ENCODE measurements around the gene FNDC3B. TPM values are rescaled to one million over a fixed set of nuclear protein-coding genes. Genes with fewer than 3 reads are reported as not detected.

Gene FNDC3B
- total RNA-seq, 1 experiment from 2014 or later: 48.6 TPM

DNA sequence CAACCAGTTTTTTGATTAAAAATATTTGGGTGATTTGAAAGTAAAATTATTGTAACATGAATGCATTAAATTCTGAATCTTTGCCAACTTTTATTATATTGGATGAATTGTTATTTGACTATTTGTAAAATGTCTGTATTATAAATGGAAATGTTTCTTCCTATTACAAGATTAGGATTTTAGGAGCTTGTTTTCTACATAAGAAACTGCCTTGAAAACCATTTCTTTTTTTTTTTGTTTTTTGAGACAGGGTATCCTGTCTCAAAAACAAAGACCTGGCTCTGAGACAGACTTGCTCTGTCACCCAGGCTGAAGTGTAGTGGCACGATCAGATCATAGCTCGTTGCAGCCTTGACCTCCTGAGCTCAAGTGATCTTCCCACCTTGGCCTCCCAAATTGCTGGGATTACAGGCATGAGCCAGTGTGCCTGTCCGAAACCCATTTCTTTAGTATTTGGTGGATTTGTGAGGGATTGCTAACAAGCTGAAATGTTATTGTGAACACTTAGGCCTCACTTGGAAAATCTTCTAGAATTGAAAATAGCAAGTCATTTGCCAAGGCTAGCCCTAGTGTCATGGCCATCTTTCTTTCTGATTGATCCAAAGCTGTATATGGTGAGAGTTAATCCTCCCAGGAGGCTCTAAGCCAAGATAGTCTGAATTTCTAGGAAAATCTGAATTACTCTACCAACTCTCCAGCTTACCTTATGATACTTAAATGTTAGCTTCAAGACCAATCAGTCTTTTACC is 100.3 kb downstream of the FNDC3B start:
- peak overlapping the region; percentile 91 for H3K27ac ChIP-seq (ENCODE audit: low read length)
- no peak overlapping the region for H2AFZ ChIP-seq (ENCODE audit: low read length)
- peaks cover 68% of the 10 kb centered on the region for H3K79me2 ChIP-seq (ENCODE audit: low read length)
- CTCF ChIA-PET: no interaction called here
- no TSS peak for BruUV-seq (replicated peaks)
- H3F3A ChIP-seq (ENCODE audit: low read length, unreplicated experiment): peaks cover 37% of the 10 kb centered on the region
- intact Hi-C loops (cut with micrococcal nuclease): loop anchor here (2.0 to 5.0 kb wide), 4 partner anchors 63 to 332 kb away; no protein-coding TSS in a partner anchor
- H4K20me1 ChIP-seq (ENCODE audit: low read length): no peaks in the 10 kb centered on the region
- DNase-seq (no peak), ATAC-seq (no peak)
- no peaks in the 10 kb centered on the region for H3K9me2 ChIP-seq (replicated peaks; ENCODE audit: low read length)
- peak overlapping the region; percentile 61 for H3K9ac ChIP-seq (ENCODE audit: low read length)
- TF ChIP-seq, protein P1, sequence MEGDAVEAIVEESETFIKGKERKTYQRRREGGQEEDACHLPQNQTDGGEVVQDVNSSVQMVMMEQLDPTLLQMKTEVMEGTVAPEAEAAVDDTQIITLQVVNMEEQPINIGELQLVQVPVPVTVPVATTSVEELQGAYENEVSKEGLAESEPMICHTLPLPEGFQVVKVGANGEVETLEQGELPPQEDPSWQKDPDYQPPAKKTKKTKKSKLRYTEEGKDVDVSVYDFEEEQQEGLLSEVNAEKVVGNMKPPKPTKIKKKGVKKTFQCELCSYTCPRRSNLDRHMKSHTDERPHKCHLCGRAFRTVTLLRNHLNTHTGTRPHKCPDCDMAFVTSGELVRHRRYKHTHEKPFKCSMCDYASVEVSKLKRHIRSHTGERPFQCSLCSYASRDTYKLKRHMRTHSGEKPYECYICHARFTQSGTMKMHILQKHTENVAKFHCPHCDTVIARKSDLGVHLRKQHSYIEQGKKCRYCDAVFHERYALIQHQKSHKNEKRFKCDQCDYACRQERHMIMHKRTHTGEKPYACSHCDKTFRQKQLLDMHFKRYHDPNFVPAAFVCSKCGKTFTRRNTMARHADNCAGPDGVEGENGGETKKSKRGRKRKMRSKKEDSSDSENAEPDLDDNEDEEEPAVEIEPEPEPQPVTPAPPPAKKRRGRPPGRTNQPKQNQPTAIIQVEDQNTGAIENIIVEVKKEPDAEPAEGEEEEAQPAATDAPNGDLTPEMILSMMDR (conservative IDR thresholded peaks at IDR 0.05; ENCODE audit: low read depth, low read length): no peak
- POLR2A ChIA-PET (ENCODE audit: unreplicated experiment): interaction anchor here (0.6 kb wide), 1 partner anchor 351 kb away, joined by 4 read pairs; no protein-coding TSS in a partner anchor
- peaks cover 85% of the 10 kb centered on the region for H3K4me1 ChIP-seq (ENCODE audit: insufficient read depth, low read length)
- no peaks in the 10 kb centered on the region for H3K27me3 ChIP-seq (ENCODE audit: low read length)
- H3K4me2 ChIP-seq (ENCODE audit: low read length): peak overlapping the region; percentile 78
- H3K36me3 ChIP-seq (ENCODE audit: low read depth, low read length): peaks cover 12% of the 10 kb centered on the region
- 0 out of 2 replicates have a peak, but pooled peaks cover 5% of the 10 kb centered on the region for H3K9me3 ChIP-seq (ENCODE audit: low read length)
- peak overlapping the region; percentile 33; the same call in 1 of the 2 replicates for H3K4me3 ChIP-seq (ENCODE audit: low read length)

DNA sequence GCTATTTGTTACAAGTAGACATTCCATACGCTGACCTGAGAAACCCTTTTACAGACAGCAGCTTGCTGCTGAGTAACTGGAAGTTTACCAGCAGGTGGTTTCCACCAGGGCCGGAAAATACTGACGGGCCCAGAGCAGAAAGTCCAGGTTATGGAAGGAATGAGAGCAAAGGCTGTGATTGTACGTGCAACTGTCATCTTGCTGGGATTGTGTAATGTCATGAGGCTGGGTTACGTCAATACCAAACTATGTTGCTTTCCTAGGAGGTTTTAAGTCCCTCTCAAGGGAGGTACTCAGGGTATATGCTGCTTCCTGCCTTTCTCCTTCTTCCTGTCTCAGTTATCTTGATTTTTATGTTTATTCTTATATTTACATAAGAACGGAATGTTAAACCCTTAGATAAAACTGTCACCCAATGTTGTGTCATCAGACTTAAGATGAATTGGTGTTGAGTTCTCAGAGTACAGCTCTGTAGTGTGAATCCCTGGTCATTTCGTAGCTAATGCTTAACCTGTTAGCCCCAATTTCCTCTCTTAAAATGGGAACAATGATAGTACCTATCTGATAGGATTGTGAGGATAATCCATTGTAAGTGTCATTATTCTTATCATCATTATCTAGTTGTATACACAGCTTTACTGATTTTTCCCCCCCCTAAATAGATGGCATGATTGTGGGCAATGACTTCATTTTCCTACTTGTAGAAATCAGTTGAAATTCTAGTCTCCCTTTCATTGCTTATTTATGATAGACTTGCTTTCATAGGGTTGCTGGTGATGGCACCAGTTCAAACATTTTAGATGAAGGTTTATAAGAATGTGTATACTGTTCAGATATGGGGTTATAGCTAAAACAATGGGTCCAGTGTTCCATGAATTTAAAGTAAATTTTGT is 101.4 kb downstream of the FNDC3B start:
- TF ChIP-seq, protein P1 (conservative IDR thresholded peaks at IDR 0.05; ENCODE audit: low read depth, low read length): no peak
- TF ChIP-seq EZH2 (IDR thresholded peaks at IDR 0.05; ENCODE audit: low read length, unreplicated experiment) (no peak), EZH2phosphoT487 (IDR thresholded peaks at IDR 0.05; ENCODE audit: borderline replicate concordance, low read length) (no peak)
- intact Hi-C loops (cut with micrococcal nuclease): loop anchor here (2.0 to 5.0 kb wide), 4 partner anchors 62 to 333 kb away; no protein-coding TSS in a partner anchor
- Histone ChIP-seq H3K36me3 (ENCODE audit: low read depth, low read length) (peaks cover 12% of the 10 kb centered on the region), H3K27me3 (ENCODE audit: low read length) (no peaks in the 10 kb centered on the region), H3F3A (ENCODE audit: low read length, unreplicated experiment) (peaks cover 37% of the 10 kb centered on the region), H4K20me1 (ENCODE audit: low read length) (no peaks in the 10 kb centered on the region), H3K9ac (ENCODE audit: low read length) (peak overlapping the region; percentile 61), H3K9me3 (ENCODE audit: low read length) (0 out of 2 replicates have a peak, but pooled peaks cover 5% of the 10 kb centered on the region), H3K79me2 (ENCODE audit: low read length) (peaks cover 68% of the 10 kb centered on the region), H3K9me2 (replicated peaks; ENCODE audit: low read length) (no peaks in the 10 kb centered on the region), H3K4me1 (ENCODE audit: insufficient read depth, low read length) (peaks cover 74% of the 10 kb centered on the region), H2AFZ (ENCODE audit: low read length) (no peak overlapping the region), H3K4me3 (ENCODE audit: low read length) (peak overlapping the region; percentile 48), H3K27ac (ENCODE audit: low read length) (peak overlapping the region; percentile 91), H3K4me2 (ENCODE audit: low read length) (peak overlapping the region; percentile 78)
- POLR2A ChIA-PET (ENCODE audit: unreplicated experiment): no interaction called here
- ATAC-seq (peak; percentile 65), DNase-seq (peak; percentile 98)
- TSS peak; percentile 17 for BruUV-seq (replicated peaks)
- CTCF ChIA-PET: no interaction called here
